A549 (cell line): ENCODE data around the gene GRID1. TPM values are rescaled to one million over a fixed set of nuclear protein-coding genes. Genes with fewer than 3 reads are reported as not detected.

ENCODE experiments used
- ATAC-seq, 2 experiments: fragments of 200-7000 bp in 1 of 2; fragments of >200 bp in 1 of 2; cut with Nextera tagmentation in 1 of 2; cut with Tn5 transposase in 1 of 2; 3 replicates each; pipeline versions ENCODE4 v1.8.0 to v1.9.1; 2018 to 2020; ENCODE audit warnings: mild to moderate bottlenecking in 1 of 2, moderate library complexity in 1 of 2
- CTCF ChIA-PET: fragments of 300-600 bp; sonication (Branson Sonifier 250); formaldehyde crosslinking; extraction: SDS; loops from one replicate; lab custom pipeline; 2021; ENCODE audit warnings: antibody characterized with exemption, inconsistent platforms; lab: Yijun Ruan, JAX
- POLR2A ChIA-PET: fragments of 350-600 bp; formaldehyde crosslinking; extraction: SDS; loops from one replicate; lab custom pipeline; 2021; ENCODE audit warnings: antibody characterized with exemption, inconsistent platforms; lab: Yijun Ruan, JAX
- DNase-seq, 2 experiments: peaks; one replicate each; pipeline versions ENCODE4 v3.0.0 to v3.0.0-alpha.2; 2011 to 2016; ENCODE audit warnings: low read depth in 1 of 2, low spot score in 1 of 2
- FAIRE-seq: peaks from 2 replicates; lab custom pipeline; 2011; peaks lifted over from hg19 to GRCh38; lab: Jason Lieb, UNC
- H3K27ac ChIP-seq, 2 experiments: fragments of >200 bp; sonication (Bioruptor Twin); formaldehyde crosslinking; 3 replicates each; pipeline ENCODE4 v1.5.1; 2016 to 2017
- H3K4me1 ChIP-seq: fragments of >200 bp; sonication (Bioruptor Twin); formaldehyde crosslinking; 3 replicates; pipeline ENCODE4 v1.6.1; 2016
- H3K4me2 ChIP-seq: fragments of >200 bp; sonication (Bioruptor Twin); formaldehyde crosslinking; 3 replicates; pipeline ENCODE4 v1.6.1; 2016
- H3K4me3 ChIP-seq: fragments of >200 bp; sonication (Bioruptor Twin); formaldehyde crosslinking; 3 replicates; pipeline ENCODE4 v1.5.1; 2016
- H3K9me3 ChIP-seq: fragments of >200 bp; sonication (Bioruptor Twin); formaldehyde crosslinking; 3 replicates; pipeline ENCODE4 v1.6.1; 2016
- BHLHE40 ChIP-seq: IDR thresholded peaks from 2 replicates; pipeline ENCODE4 v1.6.1; 2012; ENCODE audit warnings: low read depth, low read length, inconsistent platforms
- CEBPB ChIP-seq, 2 experiments: fragments of >200 bp in 1 of 2; sonication (Bioruptor Twin) in 1 of 2; formaldehyde crosslinking in 1 of 2; IDR thresholded peaks; 2 replicates each; pipeline ENCODE4 v1.6.1; 2012 to 2016
- CHD4 ChIP-seq: fragments of 200-600 bp; sonication (generic); IDR thresholded peaks from 2 replicates; pipeline ENCODE4 v1.6.1; 2016; ENCODE audit warnings: antibody characterized with exemption, mild to moderate bottlenecking, borderline replicate concordance
- EHMT2 ChIP-seq: fragments of 200-600 bp; sonication (generic); IDR thresholded peaks from 2 replicates; pipeline ENCODE4 v1.6.1; 2016; ENCODE audit warnings: antibody characterized with exemption, low read depth, mild to moderate bottlenecking, moderate library complexity
- ESRRA ChIP-seq: fragments of 150-350 bp; IDR thresholded peaks from 2 replicates; pipeline ENCODE4 v1.6.1; 2014; ENCODE audit warnings: mild to moderate bottlenecking, low read length, borderline replicate concordance
- FOSL2 ChIP-seq, 2 experiments: fragments of 450-650 bp in 1 of 2; fragments of >200 bp in 1 of 2; sonication (Bioruptor Twin) in 1 of 2; formaldehyde crosslinking; IDR thresholded peaks; 2 replicates each; pipeline versions ENCODE4 v1.5.0 to v1.6.1; 2016 to 2020; ENCODE audit warnings: mild to moderate bottlenecking in 1 of 2, moderate library complexity in 1 of 2
- HDAC2 ChIP-seq: fragments of 200-600 bp; sonication (generic); IDR thresholded peaks from 2 replicates; pipeline ENCODE4 v1.6.1; 2016
- HEYL ChIP-seq: fragments of 250-450 bp; sonication (Bioruptor Pico); IDR thresholded peaks from 2 replicates; pipeline ENCODE4 v1.8.0; 2021; ENCODE audit warnings: mild to moderate bottlenecking, moderate library complexity
- HOXB5 ChIP-seq: fragments of 250-450 bp; sonication (Bioruptor Pico); IDR thresholded peaks from 2 replicates; pipeline ENCODE4 v1.5.0; 2020; ENCODE audit warnings: mild to moderate bottlenecking, moderate library complexity
- JUN ChIP-seq, 2 experiments: fragments of >200 bp; sonication (Bioruptor Twin); formaldehyde crosslinking; IDR thresholded peaks; 2 replicates in 1 of 2; 3 replicates in 1 of 2; pipeline ENCODE4 v1.6.1; 2016 to 2017
- JUNB ChIP-seq: fragments of >200 bp; sonication (Bioruptor Twin); formaldehyde crosslinking; IDR thresholded peaks from 2 replicates; pipeline ENCODE4 v1.6.1; 2016
- KDM5A ChIP-seq: fragments of 200-600 bp; sonication (generic); IDR thresholded peaks from 2 replicates; pipeline ENCODE4 v1.6.1; 2016; ENCODE audit warnings: antibody characterized with exemption, mild to moderate bottlenecking
- MAFK ChIP-seq: fragments of 450-650 bp; IDR thresholded peaks from 2 replicates; pipeline ENCODE4 v1.6.1; 2014; ENCODE audit not compliant: partially characterized antibody
- NFE2L2 ChIP-seq: fragments of 150-350 bp; conservative IDR thresholded peaks from 2 replicates; pipeline ENCODE4 v1.6.1; 2014; ENCODE audit warnings: low read length
- RARB ChIP-seq: fragments of 250-450 bp; sonication (Bioruptor Pico); IDR thresholded peaks from 2 replicates; pipeline ENCODE4 v1.8.0; 2021; ENCODE audit warnings: mild to moderate bottlenecking, moderate library complexity
- RFX5 ChIP-seq: fragments of 450-650 bp; IDR thresholded peaks from 2 replicates; pipeline ENCODE4 v1.7.1; 2014; ENCODE audit warnings: antibody characterized with exemption, mild to moderate bottlenecking, moderate library complexity
- TP53 ChIP-seq: fragments of 250-450 bp; sonication (Bioruptor Pico); IDR thresholded peaks from 2 replicates; pipeline ENCODE4 v1.5.0; 2021; ENCODE audit warnings: mild to moderate bottlenecking, moderate library complexity
- ZC3H11A ChIP-seq: fragments of 450-650 bp; IDR thresholded peaks from 2 replicates; pipeline ENCODE4 v1.6.1; 2014; ENCODE audit warnings: antibody characterized with exemption, mild to moderate bottlenecking
- ZFP36 ChIP-seq: fragments of 450-650 bp; IDR thresholded peaks from 2 replicates; pipeline ENCODE4 v1.6.1; 2014; ENCODE audit warnings: borderline replicate concordance; ENCODE audit not compliant: partially characterized antibody
- ZNF302 ChIP-seq: fragments of 250-450 bp; sonication (Bioruptor Pico); IDR thresholded peaks from 2 replicates; pipeline ENCODE4 v1.9.0; 2021; ENCODE audit warnings: inconsistent platforms, mild to moderate bottlenecking, moderate library complexity
- WGBS: methylation state at CpG from one replicate; pipeline ENCODE4 v1.1.6; 2017; ENCODE audit errors: missing lambda C conversion rate; 5-methylcytosine and 5-hydroxymethylcytosine counted together
- polyA plus RNA-seq, 4 experiments: library from polyadenylated mRNA; depleted of rRNA in 3 of 4; stranded (reverse); fragments of >200 nt; fragmentation: RNase III in 1 of 4; extraction: RNeasy Plus Mini Kit Qiagen cat#74134 plus additional on column Dnase treatment in 1 of 4; gene quantifications; 2 replicates in 3 of 4; 3 replicates in 1 of 4; pipeline ENCODE4 v1.2.3, GENCODE V29; 2011 to 2017
- TF ChIP-seq, protein P1 (sequence below): IDR thresholded peaks from 2 replicates; pipeline ENCODE4 v1.6.1; 2012; ENCODE audit warnings: low read depth, borderline replicate concordance
- TF ChIP-seq, protein P2 (sequence below): fragments of 250-450 bp; sonication (Bioruptor Pico); IDR thresholded peaks from 2 replicates; pipeline ENCODE4 v1.5.0; 2020; ENCODE audit warnings: low read depth, mild to moderate bottlenecking, moderate library complexity
- TF ChIP-seq, protein P3 (sequence below): fragments of 250-450 bp; sonication (Bioruptor Pico); IDR thresholded peaks from 2 replicates; pipeline ENCODE4 v1.5.0; 2021; ENCODE audit warnings: mild to moderate bottlenecking, moderate library complexity, borderline replicate concordance
- TF ChIP-seq, protein P4 (sequence below): fragments of 150-350 bp; IDR thresholded peaks from 2 replicates; pipeline ENCODE4 v1.6.1; 2014; ENCODE audit warnings: low read depth, mild to moderate bottlenecking, low read length

Gene GRID1
- polyA plus RNA-seq, 2 of the 4 experiments (the other 2 are of a cell fraction), result 0.14 to 0.30 TPM

DNA sequence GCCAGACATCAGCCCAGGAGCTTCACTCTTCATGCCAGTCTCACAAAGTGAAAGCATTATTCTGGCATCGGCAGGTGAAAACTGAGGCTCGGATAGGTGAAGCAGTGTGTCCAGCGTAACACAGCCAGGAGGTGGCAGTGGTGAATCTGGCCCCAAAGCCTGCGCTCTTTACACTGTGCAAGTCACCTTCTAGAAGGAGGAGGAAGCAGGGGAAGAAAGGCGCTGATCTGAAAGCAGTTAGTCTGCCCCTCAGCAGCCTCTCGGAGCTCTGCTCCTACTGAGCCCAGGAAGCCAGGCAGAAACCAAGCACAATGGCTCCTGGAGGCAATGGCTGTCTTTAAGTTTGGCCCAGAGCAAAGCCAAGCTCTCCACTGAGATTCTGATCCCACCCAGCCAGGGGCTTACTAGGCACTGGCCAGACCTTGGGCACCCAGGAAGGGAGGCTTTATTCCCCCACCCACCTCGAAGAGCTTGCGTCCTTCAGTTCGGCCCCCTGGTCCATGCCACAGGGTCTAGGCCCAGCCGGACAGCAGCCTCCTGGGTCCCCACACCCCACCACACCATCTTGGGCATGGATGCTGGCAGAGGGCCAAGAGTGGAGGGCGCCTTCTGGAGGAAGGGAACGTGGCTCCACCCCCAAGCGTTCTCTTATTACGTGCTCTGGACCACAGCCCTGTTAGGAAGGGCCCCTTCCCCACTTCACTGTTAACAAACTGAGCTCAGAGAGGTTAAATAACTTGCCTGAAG lies 104.5 kb downstream of the GRID1 start (continued):
- TF ChIP-seq ESRRA, result no peak
- TF ChIP-seq RFX5, result no peak

DNA sequence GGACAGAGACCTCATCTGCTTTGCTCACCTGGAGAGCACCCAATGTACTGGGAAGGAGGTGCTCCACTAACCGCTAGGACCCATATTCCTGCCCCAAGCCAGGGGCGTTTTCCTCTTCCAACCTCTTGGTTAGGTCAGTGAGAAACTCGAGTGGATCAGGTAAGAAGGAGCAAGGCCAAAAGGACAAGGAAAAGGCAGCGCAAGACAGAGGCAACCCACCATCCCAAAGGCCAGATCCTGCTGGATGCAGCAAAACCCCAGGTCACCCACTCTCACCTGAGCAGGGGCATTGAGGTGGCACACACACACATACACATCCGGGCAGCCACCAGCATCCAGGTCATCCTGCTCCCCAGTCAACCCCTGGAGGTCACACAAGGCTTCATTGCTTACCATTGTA lies 105.1 kb downstream of the GRID1 start:
- POLR2A ChIA-PET, result no interaction called here
- TF ChIP-seq BHLHE40 (no peak), HOXB5 (CRISPR knock-in tag) (no peak), JUNB (no peak), MAFK (no peak), FOSL2 (IDR thresholded peaks at IDR 0.05) (no peak), FOSL2 (CRISPR knock-in tag; IDR thresholded peaks at IDR 0.05) (no peak), HEYL (CRISPR knock-in tag) (no peak)
- TF ChIP-seq, protein P1, sequence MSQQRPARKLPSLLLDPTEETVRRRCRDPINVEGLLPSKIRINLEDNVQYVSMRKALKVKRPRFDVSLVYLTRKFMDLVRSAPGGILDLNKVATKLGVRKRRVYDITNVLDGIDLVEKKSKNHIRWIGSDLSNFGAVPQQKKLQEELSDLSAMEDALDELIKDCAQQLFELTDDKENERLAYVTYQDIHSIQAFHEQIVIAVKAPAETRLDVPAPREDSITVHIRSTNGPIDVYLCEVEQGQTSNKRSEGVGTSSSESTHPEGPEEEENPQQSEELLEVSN, result no peak
- DNase-seq (no peak), FAIRE-seq (no peak), ATAC-seq (peak; percentile 16 to 48; a peak in 4 of 6 replicates)
- no peak overlapping the region for H3K4me3 ChIP-seq
- no peaks in the 10 kb centered on the region for H3K4me1 ChIP-seq
- H3K9me3 ChIP-seq, result no peaks in the 10 kb centered on the region
- 41% methylated on average over 4 of the region's 5 CpGs for WGBS
- no peak overlapping the region for H3K27ac ChIP-seq
- CTCF ChIA-PET, result interaction anchor here (0.9 to 2.3 kb wide), 12 partner anchors 8 to 323 kb away, joined by 3 to 11 read pairs (median 4); no protein-coding TSS in a partner anchor
- H3K4me2 ChIP-seq, result peak overlapping the region; percentile 31

DNA sequence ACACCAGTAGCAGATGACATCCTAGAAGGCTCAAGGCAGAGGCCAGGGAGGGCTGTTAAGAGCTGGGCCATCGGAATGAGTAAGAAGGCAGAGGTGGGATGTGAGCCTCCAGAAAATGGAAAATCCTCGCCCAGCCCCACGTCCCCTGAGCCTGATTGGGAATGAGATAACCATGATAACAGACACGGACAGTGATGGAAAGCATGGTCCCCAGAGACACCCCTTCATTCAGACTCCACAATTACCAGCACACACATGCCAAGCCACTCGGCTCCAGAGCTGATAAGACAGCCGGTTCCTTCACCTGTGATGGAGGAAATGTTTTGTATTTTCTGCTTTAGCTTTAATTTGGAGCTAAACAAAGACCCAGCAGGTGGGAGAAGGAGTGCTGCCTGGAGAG lies 106.0 kb downstream of the GRID1 start:
- Histone ChIP-seq H3K4me2 (no peak overlapping the region), H3K4me3 (no peak overlapping the region), H3K27ac (no peak overlapping the region), H3K9me3 (no peaks in the 10 kb centered on the region), H3K4me1 (no peaks in the 10 kb centered on the region)
- no peak for FAIRE-seq
- ChIA-PET CTCF (interaction anchor here (1.0 to 1.8 kb wide), 3 partner anchors 9 to 115 kb away, joined by 3 to 5 read pairs (median 4); no protein-coding TSS in a partner anchor), POLR2A (no interaction called here)
- no peak for ATAC-seq
- TF ChIP-seq ZC3H11A, result no peak
- TF ChIP-seq, protein P2, sequence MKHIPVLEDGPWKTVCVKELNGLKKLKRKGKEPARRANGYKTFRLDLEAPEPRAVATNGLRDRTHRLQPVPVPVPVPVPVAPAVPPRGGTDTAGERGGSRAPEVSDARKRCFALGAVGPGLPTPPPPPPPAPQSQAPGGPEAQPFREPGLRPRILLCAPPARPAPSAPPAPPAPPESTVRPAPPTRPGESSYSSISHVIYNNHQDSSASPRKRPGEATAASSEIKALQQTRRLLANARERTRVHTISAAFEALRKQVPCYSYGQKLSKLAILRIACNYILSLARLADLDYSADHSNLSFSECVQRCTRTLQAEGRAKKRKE (CRISPR knock-in tag), result no peak
- no peak for DNase-seq
- 51% methylated on average over 6 of the region's 6 CpGs for WGBS

DNA sequence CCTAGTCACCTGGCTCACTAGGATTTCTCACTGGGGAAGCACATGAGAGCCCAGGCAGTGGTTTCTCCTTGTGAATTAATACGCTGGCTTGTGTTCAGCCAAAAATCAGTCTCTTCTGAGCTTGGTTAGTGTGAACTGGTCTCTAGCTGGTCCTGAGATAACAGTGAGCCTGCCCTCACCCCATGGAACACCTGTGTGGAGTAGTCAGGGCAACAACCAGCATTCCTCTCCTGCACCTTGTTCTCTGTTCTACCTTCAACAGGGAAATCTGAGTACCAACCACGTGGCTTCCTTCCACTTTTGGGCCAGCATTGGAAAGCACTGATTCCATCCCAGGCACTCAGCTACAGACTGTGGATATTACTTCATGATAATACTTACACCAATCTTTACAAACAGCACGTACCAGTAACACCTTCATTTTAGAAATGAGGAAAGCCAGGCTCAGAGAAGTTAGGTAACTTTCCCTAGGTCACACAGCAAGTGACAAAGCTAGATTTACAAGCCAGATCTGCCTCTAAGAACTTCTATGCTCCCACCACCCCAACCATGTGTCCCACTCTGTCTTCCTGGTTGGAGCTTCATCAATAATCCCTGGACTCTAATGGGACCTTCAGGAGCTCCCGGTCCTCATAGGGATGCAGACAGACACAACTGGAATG lies 106.6 kb downstream of the GRID1 start:
- POLR2A ChIA-PET, result no interaction called here
- DNase-seq (no peak), ATAC-seq (no peak), FAIRE-seq (no peak)
- H3K27ac ChIP-seq, result no peak overlapping the region
- H3K9me3 ChIP-seq, result no peaks in the 10 kb centered on the region
- TF ChIP-seq JUN (IDR thresholded peaks at IDR 0.05) (no peak), NFE2L2 (no peak), ZNF302 (CRISPR knock-in tag) (no peak), KDM5A (no peak), ZC3H11A (no peak), ZFP36 (no peak), HEYL (CRISPR knock-in tag) (no peak), EHMT2 (no peak), TP53 (CRISPR knock-in tag) (no peak), ESRRA (no peak), CHD4 (no peak), HDAC2 (no peak), RARB (CRISPR knock-in tag) (no peak), FOSL2 (IDR thresholded peaks at IDR 0.05) (no peak), FOSL2 (CRISPR knock-in tag; IDR thresholded peaks at IDR 0.05) (no peak), CEBPB (IDR thresholded peaks at IDR 0.05) (no peak)
- TF ChIP-seq, protein P3, sequence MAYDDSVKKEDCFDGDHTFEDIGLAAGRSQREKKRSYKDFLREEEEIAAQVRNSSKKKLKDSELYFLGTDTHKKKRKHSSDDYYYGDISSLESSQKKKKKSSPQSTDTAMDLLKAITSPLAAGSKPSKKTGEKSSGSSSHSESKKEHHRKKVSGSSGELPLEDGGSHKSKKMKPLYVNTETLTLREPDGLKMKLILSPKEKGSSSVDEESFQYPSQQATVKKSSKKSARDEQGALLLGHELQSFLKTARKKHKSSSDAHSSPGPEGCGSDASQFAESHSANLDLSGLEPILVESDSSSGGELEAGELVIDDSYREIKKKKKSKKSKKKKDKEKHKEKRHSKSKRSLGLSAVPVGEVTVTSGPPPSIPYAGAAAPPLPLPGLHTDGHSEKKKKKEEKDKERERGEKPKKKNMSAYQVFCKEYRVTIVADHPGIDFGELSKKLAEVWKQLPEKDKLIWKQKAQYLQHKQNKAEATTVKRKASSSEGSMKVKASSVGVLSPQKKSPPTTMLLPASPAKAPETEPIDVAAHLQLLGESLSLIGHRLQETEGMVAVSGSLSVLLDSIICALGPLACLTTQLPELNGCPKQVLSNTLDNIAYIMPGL (CRISPR knock-in tag), result no peak
- TF ChIP-seq, protein P1, result no peak
- TF ChIP-seq, protein P4, sequence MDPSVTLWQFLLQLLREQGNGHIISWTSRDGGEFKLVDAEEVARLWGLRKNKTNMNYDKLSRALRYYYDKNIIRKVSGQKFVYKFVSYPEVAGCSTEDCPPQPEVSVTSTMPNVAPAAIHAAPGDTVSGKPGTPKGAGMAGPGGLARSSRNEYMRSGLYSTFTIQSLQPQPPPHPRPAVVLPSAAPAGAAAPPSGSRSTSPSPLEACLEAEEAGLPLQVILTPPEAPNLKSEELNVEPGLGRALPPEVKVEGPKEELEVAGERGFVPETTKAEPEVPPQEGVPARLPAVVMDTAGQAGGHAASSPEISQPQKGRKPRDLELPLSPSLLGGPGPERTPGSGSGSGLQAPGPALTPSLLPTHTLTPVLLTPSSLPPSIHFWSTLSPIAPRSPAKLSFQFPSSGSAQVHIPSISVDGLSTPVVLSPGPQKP, result no peak
- H3K4me3 ChIP-seq, result no peak overlapping the region
- no peak overlapping the region for H3K4me2 ChIP-seq
- no peaks in the 10 kb centered on the region for H3K4me1 ChIP-seq
- WGBS, result 36% methylated on average over 3 of the region's 4 CpGs
- CTCF ChIA-PET, result interaction anchor here (1.0 to 1.8 kb wide), 3 partner anchors 9 to 116 kb away, joined by 3 to 5 read pairs (median 4); no protein-coding TSS in a partner anchor
